RPMI8226 (cell line): ENCODE measurements around the gene MT1E.

Source experiments
- DNase-seq: peaks from one replicate; pipeline ENCODE4 v3.0.0-alpha.2; 2015

MT1E gene

GRCh38 chr16:56628486-56629350 lies 3.1 kb downstream of the MT1E start:
- peak; percentile 33 for DNase-seq

DNA sequence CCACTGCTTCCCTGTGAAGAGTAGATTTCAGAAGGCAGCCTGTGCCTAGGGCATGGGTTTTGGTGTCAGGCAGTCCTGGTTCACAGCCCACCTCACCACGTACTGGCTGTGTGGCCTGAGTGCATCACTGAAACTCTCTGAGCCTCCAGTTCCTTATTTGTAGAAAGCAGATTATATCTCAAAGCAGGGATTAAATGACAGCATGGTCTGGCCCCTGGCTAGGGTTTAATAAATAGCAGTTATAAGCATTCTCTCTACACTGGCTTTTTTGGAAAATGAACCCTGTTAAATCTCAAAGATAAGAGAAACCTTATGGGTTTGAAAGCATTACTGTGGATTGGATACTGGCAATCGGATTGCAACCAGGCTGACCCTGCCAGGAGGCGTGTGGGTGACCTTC lies 4.0 kb downstream of the MT1E start:
- no peak for DNase-seq

DNA sequence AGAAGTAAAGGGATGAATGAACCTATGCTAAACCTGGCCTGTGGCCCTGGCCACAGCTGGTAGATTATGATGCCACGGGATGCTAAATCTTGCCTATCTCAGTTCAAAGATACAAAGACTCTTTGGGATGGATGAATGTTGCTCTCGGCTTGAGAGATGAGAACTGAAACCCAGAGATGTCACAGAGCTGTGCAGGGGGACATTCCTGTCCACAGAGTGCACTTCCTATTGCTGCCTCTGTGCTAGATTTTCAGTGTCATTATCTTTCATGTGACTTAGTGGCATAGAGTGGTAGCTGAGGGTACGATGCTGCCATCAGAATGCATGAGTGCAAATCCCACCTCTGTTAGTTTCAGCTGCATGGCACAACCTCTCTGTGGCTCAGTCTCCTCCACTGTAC lies 4.6 kb downstream of the MT1E start:
- DNase-seq: peak; percentile 70

DNA sequence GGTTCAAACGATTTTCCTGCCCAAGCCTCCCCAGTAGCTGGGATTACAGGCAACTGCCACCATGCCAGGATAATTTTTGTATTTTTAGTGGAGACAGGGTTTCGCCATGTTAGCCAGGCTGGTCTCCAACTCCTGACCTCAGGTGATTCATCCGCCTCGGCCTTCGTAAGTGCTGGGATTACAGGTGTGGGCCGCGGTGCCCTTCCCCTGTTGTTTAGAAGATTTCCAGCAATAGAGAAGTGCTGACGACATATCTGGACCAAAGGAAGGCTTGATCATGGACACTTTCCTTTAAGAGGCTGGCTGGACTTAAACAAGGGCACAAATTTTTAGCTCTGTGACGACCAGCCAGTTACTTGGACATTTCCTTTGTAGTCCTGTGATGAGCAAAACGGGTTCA lies 5.6 kb downstream of the MT1E start:
- no peak for DNase-seq

GRCh38 chr16:56631832-56632155 lies 6.2 kb downstream of the MT1E start:
- DNase-seq: no peak

DNA sequence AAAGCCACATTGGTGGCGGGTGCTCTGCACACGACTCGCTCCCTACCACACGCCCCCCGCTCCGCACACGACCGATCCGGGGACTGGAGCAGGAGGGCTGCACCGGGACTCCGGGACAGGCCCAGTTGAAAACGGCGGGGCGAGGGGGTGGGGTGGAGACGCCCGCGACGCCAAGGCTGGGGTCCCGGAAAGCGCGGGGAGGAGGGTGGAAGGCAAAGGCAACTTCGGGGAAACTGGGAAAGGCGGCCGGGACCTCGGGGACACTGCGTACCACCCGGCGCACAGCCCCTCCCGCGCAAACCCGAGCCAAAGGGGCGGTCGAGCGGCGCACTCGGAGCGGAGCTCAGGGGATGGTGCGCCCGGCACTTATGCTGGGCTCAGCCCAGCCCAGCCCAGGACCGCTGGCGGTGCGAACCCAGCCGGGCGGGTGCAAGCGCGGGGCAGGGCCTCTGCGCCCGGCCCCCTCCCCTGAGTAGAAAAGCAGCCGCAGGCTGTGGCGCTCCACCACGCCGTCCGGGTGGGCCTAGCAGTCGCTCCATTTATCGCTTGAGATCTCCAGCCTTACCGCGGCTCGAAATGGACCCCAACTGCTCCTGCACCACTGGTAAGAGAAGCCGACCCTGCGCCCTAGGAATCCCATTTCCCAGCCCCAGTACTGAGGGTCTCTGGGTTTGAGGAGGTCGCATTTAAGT lies 6.7 kb downstream of the MT1E start, which contains the start of gene MT1M:
MT1M (plus strand) TSS at position 504 of the 692 bp plus-strand sequence; CDS start at position 577, 73 bp downstream.
- DNase-seq: peak; percentile 23

DNA sequence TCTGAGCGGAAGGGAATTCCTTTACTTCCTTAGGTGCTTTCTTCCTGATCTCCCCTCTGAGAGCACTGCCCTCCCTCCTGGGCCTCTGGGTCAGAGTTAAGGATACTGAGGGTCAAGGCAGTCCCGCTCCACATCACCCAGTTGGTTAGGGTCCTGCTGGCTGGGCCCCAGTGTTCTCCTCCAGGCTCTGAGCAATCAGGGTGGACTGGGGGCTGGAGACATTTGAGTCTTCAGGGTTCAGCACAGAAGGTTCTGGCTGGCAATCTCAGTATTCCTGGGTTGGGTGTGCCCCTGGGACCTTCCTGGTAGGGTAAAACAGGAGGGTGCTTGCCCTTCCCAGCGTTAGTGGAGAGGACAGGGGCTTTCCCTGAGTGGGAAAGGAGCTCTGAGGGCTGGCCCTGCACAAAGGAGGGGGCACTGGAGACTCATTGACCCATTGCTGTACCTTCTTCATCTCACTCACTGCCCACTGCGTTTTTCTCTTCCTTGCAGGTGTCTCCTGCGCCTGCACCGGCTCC lies 7.3 kb downstream of the MT1E start:
- no peak for DNase-seq

DNA sequence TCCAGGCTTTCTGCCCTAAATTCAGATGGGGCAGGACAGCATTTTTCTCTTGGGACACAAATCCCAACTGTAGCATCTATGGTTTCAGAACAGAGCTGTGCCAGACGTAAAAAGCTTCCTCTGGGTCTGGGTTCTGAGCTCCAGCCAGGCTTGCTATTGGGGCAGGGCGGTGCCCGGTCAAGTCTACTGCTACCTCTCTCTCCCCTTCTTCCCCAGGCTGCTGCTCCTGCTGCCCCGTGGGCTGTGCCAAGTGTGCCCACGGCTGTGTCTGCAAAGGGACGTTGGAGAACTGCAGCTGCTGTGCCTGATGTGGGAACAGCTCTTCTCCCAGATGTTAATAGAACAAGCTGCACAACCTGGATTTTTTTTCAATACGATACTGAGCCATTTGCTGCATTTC lies 8.0 kb downstream of the MT1E start:
- DNase-seq: no peak

DNA sequence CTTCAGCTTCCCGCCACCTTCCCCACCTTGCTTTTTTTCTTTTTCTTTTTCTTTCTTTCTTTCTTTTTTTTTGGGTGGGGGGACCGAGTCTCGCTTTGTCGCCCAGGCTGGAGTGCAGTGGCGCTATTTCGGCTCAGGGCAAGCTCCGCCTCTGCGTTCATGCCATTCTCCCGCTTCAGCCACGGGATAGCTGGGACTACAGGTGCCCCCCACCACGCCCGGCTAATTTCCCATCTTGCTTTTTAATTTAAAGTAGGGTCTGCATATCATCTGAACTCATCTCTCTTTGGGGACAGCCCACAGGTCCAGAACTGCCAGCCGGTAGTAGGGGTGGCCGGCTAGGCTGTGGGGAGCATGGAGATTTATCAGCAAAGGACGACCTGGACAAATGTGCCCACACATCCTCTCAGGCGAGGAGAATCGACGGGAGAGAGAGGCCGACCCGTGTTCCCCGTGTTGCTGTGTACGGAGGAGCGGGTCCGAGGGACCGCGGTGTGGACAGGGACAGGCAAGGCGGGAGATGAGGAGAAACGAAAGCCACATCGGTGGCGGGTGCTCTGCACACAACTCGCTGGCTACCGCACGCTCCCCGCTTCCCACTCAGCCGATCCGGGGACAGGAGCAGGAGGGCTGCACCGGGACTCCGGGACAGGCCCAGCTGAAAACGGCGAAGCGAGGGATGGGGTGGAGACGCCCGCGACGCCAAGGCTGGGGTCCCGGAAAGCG lies 9.3 kb downstream of the MT1E start:
- DNase-seq: no peak

- peak; percentile 38 for DNase-seq
These were observed 9.9 kb downstream of the MT1E start for GRCh38 chr16:56635441-56635967.

DNA sequence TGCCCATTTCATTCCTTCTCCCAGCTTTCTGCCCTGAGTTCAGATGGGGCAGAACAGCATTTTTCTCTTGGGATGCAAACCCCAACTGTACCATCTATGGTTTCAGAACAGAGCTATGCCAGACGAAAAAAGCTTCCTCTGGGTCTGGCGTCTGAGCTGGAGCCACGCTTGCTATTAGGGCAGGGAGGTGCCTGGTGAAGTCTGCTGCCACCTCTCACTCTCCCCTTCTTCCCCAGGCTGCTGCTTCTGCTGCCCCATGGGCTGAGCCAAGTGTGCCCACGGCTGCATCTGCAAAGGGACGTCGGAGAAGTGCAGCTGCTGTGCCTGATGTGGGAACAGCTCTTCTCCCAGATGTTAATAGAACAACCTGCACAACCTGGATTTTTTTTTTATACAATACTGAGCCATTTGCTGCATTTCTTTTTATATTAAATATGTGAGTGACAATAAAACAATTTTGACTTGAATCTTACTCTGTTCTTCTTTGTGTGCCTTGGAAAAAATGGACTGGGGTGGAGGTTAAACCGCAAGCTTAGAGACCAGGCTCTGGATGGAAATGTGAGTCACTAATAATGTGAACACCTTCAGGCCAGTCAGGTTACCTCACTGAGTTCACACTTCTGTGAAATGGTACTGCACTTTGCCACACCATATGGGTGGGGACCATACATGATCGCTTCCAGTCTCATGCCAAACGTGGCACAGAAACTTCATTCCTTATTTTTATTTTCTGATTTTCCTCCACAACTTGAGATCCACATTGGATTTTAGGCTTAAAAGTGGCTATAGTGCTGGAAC lies 11.2 kb downstream of the MT1E start:
- DNase-seq: peak; percentile 54

DNA sequence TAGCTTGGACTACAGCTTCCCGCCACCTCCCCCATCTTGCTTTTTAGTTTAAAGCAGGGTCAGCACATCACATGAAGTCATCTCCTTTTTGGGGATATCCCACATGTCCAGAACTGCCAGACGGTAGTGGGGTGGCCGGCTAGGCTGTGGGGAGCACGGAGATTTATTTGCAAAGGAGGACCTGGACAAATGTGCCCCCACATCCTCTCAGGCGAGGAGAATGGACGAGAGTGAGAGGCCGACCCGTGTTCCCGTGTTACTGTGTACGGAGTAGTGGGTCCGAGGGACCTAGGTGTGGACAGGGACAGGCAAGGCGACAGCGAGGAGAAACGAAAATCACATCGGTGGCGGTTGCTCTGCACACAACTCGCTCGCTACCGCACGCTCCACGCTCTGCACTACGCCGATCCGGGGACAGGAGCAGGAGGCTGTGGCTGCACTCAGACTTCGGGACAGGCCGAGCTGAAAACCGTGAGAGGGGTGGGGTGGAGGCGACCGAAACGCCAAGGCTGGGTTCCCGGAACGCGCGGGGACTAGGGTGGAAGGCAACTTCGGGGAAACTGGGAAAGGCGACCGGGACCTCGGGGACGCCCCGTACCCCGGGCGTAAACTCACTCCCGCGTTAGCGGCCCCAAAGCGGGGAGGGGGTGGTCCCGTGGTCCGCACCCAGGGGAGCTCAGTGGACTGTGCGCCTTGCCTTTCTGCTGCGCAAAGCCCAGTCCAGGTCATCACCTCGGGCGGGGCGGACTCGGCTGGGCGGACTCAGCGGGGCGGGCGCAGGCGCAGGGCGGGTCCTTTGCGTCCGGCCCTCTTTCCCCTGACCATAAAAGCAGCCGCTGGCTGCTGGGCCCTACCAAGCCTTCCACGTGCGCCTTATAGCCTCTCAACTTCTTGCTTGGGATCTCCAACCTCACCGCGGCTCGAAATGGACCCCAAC lies 12.5 kb downstream of the MT1E start, which contains the start of gene MT1A:
MT1A (plus strand) TSS at position 853 of the 937 bp plus-strand sequence; CDS start at position 926, 73 bp downstream.
- peak; percentile 59 for DNase-seq

GRCh38 chr16:56639045-56639444 lies 13.5 kb downstream of the MT1E start:
- peak; percentile 80 for DNase-seq

GRCh38 chr16:56640076-56640475 lies 14.5 kb downstream of the MT1E start:
- no peak for DNase-seq

DNA sequence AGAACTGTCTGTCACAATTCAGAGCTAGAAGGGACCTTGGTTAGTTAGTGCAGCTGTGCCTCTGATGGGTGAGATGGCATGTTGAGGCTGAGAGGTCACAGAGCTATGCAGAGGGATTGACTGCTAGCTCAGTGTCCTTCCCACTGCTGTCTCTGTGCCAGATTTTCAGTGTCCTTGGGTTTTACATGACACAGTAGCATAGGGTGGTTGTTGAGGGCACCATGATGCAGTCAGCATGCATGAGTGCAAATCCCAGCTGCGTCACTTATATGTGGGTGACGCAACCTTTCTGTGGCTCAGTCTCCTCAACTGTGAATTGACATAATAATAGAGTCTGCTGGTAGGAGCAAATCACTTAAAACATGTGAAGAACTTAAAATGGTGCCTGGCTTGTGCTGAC lies 15.6 kb downstream of the MT1E start:
- no peak for DNase-seq

DNA sequence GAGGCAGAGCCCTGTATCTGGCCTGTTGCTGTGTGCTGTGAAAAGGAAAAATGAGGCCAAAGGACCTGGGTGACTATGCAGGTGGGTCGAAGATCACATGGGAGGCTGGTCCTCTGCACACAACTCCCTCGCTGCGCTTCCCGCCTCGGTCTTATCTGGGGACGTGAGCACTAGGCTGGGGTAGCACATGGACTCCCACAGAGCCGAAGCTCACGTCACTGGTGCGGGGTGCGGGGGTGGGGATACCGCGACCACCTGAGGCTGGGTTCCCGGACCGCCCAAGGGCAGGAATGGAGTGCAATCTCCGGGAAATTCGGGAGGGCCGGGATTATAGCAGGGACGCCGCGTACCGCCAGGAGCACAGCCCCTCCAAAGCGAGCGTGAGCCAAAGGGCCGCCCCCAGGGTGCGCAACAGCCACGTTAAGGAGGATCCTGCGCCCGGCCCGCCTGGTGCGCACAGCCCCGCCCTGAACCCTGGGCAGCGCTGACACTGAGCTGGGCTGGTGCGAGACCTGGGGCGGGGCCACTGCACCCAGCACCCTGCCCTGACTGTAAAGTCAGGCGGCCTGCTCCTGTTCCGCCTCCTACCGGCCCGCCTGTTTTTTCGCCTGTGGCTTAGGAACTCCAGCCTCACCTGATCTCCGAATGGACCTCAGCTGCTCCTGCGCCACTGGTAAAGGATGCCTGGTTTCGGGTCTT lies 17.6 kb downstream of the MT1E start:
- DNase-seq: peak; percentile 93

- DNase-seq: no peak
These were observed 18.3 kb downstream of the MT1E start for GRCh38 chr16:56643833-56644232.

- no peak for DNase-seq
These were observed 19.7 kb downstream of the MT1E start for GRCh38 chr16:56645311-56645710.

GRCh38 chr16:56645838-56646237 lies 20.3 kb downstream of the MT1E start:
- no peak for DNase-seq
